Heart left ventricle (tissue), 16 donors: ENCODE data around the gene CFAP221. TPM values are rescaled to one million over a fixed set of nuclear protein-coding genes. Genes with fewer than 3 reads are reported as not detected.
A peak's percentile ranks its signal among the peaks of the same experiment; 100 is the strongest.

Source experiments
- ATAC-seq, 4 donors: fragments of 200-7000 bp; cut with Tn5 transposase; one replicate each; pipeline ENCODE4 v1.9.1; 2020 to 2022; ENCODE audit warnings: moderate library complexity in 4 of 4, mild to moderate bottlenecking in 3 of 4, moderate number of reproducible peaks in 1 of 4
- DNase-seq, 5 donors: peaks; one replicate each; pipeline ENCODE4 v3.0.0-alpha.2; 2020
- H3K27ac ChIP-seq, 12 donors: fragments of 200-600 bp; sonication (generic) in 4 of 12; one replicate each; pipeline versions ENCODE4 v1.5.0 to v1.8.0; 2016 to 2022; ENCODE audit warnings: mild to moderate bottlenecking in 2 of 12
- H3K27me3 ChIP-seq, 9 donors: fragments of 200-600 bp; sonication (generic) in 2 of 9; one replicate each; pipeline versions ENCODE4 v1.5.1 to v1.8.0; 2016 to 2022; ENCODE audit warnings: mild to moderate bottlenecking in 3 of 9
- H3K36me3 ChIP-seq, 9 donors: fragments of 200-600 bp; sonication (generic) in 2 of 9; one replicate each; pipeline versions ENCODE4 v1.5.0 to v1.8.0; 2018 to 2022; ENCODE audit warnings: mild to moderate bottlenecking in 2 of 9
- H3K4me1 ChIP-seq, 12 donors: fragments of 200-600 bp; sonication (generic) in 4 of 12; one replicate each; pipeline versions ENCODE4 v1.5.0 to v1.8.0; 2016 to 2022; ENCODE audit warnings: mild to moderate bottlenecking in 3 of 12
- H3K4me3 ChIP-seq, 12 donors: fragments of 200-600 bp; sonication (generic) in 4 of 12; one replicate each; pipeline versions ENCODE4 v1.5.0 to v1.8.0; 2017 to 2022; ENCODE audit warnings: mild to moderate bottlenecking in 9 of 12, moderate library complexity in 4 of 12
- H3K9me3 ChIP-seq, 12 donors: fragments of 200-600 bp; sonication (generic) in 4 of 12; one replicate each; pipeline versions ENCODE4 v1.5.0 to v1.8.0; 2016 to 2022; ENCODE audit warnings: mild to moderate bottlenecking in 1 of 12
- POLR2A ChIP-seq, 2 donors: fragments of 450-650 bp; IDR thresholded peaks; one replicate each; pipeline ENCODE4 v1.6.1; 2017; ENCODE audit warnings: antibody characterized with exemption in 2 of 2, mild to moderate bottlenecking in 2 of 2, moderate library complexity in 2 of 2
- WGBS, 4 donors: extraction: QIAGEN DNeasy Blood & Tissue Kit in 2 of 4; methylation state at CpG; one replicate each; pipeline versions ENCODE4 v1.1.5 to v1.1.7; 2013 to 2018; 5-methylcytosine and 5-hydroxymethylcytosine counted together
- intact Hi-C, 10 donors: fragments of 100-400 bp; cut with DNase I; formaldehyde crosslinking; loops; one replicate each; pipeline versions ENCODE4 v1.11.1 to v1.14.2; 2022
- long read RNA-seq, 3 donors: library from polyadenylated mRNA; unstranded; transcript quantifications; one replicate each; pipeline ENCODE4 v2.0.0, GENCODE V29; 2020 to 2021
- polyA plus RNA-seq, 2 donors: library from polyadenylated mRNA; stranded (reverse); fragments of 200-250 nt; gene quantifications; one replicate each; pipeline ENCODE4 v1.2.3, GENCODE V29; 2013
- total RNA-seq, 9 donors: library from RNA; depleted of rRNA in 2 of 9; stranded (reverse); fragments of >200 nt in 2 of 9; fragmentation: NEBNext Ultra II Directional in 3 of 9; extraction: Animal tissue kit (Norgen Biotek cat#: 25700) in 3 of 9; gene quantifications; one replicate each; pipeline versions ENCODE4 v1.1.0 to v1.2.4, GENCODE V29; 2016 to 2023
- TF ChIP-seq, protein P1 (sequence below), 12 donors: fragments of 200-600 bp; sonication (generic) in 4 of 12; IDR thresholded peaks; one replicate each; pipeline versions ENCODE4 v1.5.0 to v1.8.0; 2018 to 2022; ENCODE audit warnings: antibody characterized with exemption in 12 of 12, mild to moderate bottlenecking in 5 of 12
- donor health status: ischemic (EF 13 %, LVEDD 7.1; RV severe dilation, severe dysfunction).
- donor health status: healthy with polysubstance abuse.
- donor health status: DM: no; HTN: yes; CAD: no.
- donor health status: DM: no; HTN: no; CAD: no.
- donor health status: ischemic (EF 25% LVEDD 6.9; RV normal size, moderate dysfunction).
- donor health status: ischemic (EF 25% LVEDD 5.7; RV mildly dilated, moderate dysfunction).
- donor health status: healthy.
- donor health status: DM: yes; HTN: yes; CAD: no.
- donor health status: ischemic (EF 35%, LVEDD 5.7; RV mildly dilated, moderate dysfunction).
- donor health status: nonischemic (EF 11% LVEDD 7.7; RV severe dilation, severe dysfunction).
- donor health status: DM: yes; HTN: yes; CAD: no.
- donor health status: PGD.
- donor health status: ischemic (EF 29% LVEDD 5.4; RV normal size, mild dysfunction).
- donor health status: nonischemic (EF 23%, LVEDD 6.1; RV moderate dilation, normal function).

CFAP221 gene
- total RNA-seq, result 1 to 10 TPM in 6 of 9 donors, under 1 TPM in 2, not detected in 1; 0.86 to 2.2 (median 1.7) TPM
- polyA plus RNA-seq, result under 1 TPM; 0.08 to 0.18 TPM
- long read RNA-seq, donor 1, partial matches to known transcripts, result 1 of 1 reads
- long read RNA-seq, donor 1, other reads (novel, unspliced or antisense), result 0 of 1 reads
- long read RNA-seq, donor 2, partial matches to known transcripts, result 1 of 2 reads
- long read RNA-seq, donor 2, other reads (novel, unspliced or antisense), result 1 of 2 reads
- long read RNA-seq, donor 3, partial matches to known transcripts, result 0 of 1 reads
- long read RNA-seq, donor 3, other reads (novel, unspliced or antisense), result 1 of 1 reads

DNA sequence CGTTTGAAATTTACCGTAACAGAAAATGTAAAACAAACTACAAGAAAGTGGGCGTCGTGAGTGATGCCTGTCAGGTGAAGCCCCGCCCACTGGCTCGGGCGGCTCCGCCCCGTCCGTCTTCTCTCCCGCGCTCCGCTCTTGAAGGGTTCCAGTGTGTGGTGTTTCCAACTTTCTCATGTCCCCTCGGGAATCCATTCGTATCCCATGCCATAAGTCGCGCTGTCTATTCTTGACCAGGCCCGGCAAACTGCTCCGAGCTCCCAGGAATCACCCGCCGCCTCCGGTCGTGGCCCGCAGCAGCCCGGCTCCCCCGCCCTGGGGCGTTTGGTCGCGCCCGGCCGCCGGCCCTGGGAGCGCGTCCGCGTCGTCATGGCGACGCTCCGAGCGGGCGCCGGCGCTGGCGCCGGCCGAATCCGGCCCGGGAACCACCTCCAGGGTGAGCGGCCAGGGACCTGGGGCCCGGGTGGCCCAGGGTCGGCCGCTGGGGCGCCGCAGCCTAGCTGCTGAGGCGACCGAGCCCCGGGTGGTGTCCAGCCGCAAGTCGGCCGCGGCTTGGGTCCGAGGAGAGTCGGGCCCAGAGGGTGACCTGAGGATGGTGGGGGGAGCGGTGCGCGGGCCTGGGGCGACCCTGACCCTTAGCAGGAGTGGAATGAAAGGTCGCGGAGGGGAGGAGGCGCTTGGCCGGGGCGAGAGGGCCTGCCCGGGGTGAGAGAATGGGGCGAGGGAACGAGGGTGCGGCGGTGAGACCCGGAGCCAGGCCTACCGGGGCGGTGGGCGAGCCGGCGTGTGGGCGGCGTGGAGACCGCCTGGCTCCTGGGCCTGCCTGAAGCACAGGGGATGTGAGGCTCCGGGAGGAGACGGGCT, at the start of gene CFAP221:
Gene CFAP221, plus strand, starts transcription at position 375 of the 864 bp plus-strand sequence. CDS start 1,683 bp downstream, outside the sequence.
- WGBS, 4 donors, result 1 to 7% (median 2%) methylated on average over 43 to 89 of the region's 89 CpGs
- Histone ChIP-seq H3K27ac (peak within 1 kb of the TSS in 6 of 12 donors; percentile 31 to 62 (median 40)), H3K4me1 (peaks cover 0 to 7% (median 3%) of the 10 kb centered on the region in 12 donors), H3K27me3 (peaks cover 0 to 41% (median 4%) of the 10 kb centered on the region in 9 donors), H3K9me3 (no peaks in the 10 kb centered on the region), H3K36me3 (no peaks in the 10 kb centered on the region), H3K4me3 (peak within 1 kb of the TSS; percentile 41 to 86 (median 64))
- TF ChIP-seq, protein P1, sequence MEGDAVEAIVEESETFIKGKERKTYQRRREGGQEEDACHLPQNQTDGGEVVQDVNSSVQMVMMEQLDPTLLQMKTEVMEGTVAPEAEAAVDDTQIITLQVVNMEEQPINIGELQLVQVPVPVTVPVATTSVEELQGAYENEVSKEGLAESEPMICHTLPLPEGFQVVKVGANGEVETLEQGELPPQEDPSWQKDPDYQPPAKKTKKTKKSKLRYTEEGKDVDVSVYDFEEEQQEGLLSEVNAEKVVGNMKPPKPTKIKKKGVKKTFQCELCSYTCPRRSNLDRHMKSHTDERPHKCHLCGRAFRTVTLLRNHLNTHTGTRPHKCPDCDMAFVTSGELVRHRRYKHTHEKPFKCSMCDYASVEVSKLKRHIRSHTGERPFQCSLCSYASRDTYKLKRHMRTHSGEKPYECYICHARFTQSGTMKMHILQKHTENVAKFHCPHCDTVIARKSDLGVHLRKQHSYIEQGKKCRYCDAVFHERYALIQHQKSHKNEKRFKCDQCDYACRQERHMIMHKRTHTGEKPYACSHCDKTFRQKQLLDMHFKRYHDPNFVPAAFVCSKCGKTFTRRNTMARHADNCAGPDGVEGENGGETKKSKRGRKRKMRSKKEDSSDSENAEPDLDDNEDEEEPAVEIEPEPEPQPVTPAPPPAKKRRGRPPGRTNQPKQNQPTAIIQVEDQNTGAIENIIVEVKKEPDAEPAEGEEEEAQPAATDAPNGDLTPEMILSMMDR (IDR thresholded peaks at IDR 0.05), result no peak
- TF ChIP-seq POLR2A (IDR thresholded peaks at IDR 0.05), result no peak
- intact Hi-C loops, result no loop called here
- ATAC-seq (peak; percentile 80 to 98 (median 95)), DNase-seq (peak; percentile 67 to 79 (median 77))

DNA sequence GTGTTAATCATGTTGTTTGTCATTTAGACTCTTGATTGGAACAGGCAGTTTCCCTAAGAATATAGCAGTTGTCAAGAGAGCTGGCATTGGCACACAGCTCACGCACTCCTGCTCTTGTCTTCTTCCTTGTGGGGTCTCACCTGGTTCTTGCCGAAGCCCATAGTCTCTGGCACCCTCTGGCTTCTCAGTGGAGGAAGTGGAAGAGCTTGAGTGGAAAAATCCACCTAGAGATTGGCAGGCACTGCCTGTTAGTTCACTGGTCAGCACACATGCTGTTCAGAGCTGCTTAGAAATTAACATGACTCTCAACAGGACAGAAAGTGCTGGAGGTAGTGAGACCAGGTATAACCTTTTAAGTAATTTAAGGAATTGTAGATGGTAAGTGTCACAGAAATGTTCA, 48.3 kb upstream of the CFAP221 start:
- DNase-seq, result no peak
- Histone ChIP-seq H3K36me3 (no peaks in the 10 kb centered on the region), H3K27ac (peak overlapping the region in 1 of 12 donors; percentile 29), H3K27me3 (peaks cover 0 to 4% (median 0%) of the 10 kb centered on the region in 9 donors), H3K4me1 (peaks cover 0 to 15% (median 5%) of the 10 kb centered on the region in 12 donors), H3K9me3 (peaks cover 0 to 33% (median 3%) of the 10 kb centered on the region in 12 donors), H3K4me3 (no peak overlapping the region)
- intact Hi-C loops, result no loop called here
- ATAC-seq, result peak in 3 of 4 donors; percentile 57 to 79 (median 72)
- 46 to 59% (median 53%) methylated on average over 2 of the region's 2 CpGs for WGBS, 4 donors
- TF ChIP-seq, protein P1 (IDR thresholded peaks at IDR 0.05), result peak in 10 of 12 donors; percentile 11 to 47 (median 34)
- TF ChIP-seq POLR2A (IDR thresholded peaks at IDR 0.05), result no peak

DNA sequence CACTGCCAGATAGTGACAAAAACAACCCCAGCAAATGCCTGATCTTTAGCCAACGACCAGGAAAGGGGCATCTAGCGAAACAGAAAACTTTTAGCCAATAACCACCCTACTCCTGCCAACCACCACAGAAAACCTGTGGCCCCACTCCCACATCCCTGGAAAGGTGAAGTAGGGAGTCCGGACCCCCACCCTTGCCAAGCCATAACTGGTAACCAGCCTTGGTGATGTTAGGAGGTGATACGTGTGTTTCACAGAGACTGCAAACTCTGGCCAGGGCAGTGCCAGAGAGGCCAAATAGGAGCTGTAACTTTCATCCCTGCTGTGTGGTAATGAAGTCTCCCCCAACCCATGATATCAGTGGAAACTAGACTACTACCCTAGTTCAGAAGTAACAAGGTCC, 47.6 kb upstream of the CFAP221 start:
- H3K27ac ChIP-seq, result no peak overlapping the region
- DNase-seq (no peak), ATAC-seq (peak in 1 of 4 donors; percentile 22)
- H3K4me3 ChIP-seq, result no peak overlapping the region
- H3K36me3 ChIP-seq, result no peaks in the 10 kb centered on the region
- intact Hi-C loops, result no loop called here
- peaks cover 0 to 4% (median 0%) of the 10 kb centered on the region in 9 donors for H3K27me3 ChIP-seq
- WGBS, 4 donors, result 70 to 78% (median 74%) methylated on average over 4 of the region's 4 CpGs
- peaks cover 0 to 40% (median 3%) of the 10 kb centered on the region in 12 donors for H3K9me3 ChIP-seq
- no peak for TF ChIP-seq POLR2A (IDR thresholded peaks at IDR 0.05)
- TF ChIP-seq, protein P1 (IDR thresholded peaks at IDR 0.05), result no peak
- peaks cover 0 to 11% (median 5%) of the 10 kb centered on the region in 12 donors for H3K4me1 ChIP-seq

DNA sequence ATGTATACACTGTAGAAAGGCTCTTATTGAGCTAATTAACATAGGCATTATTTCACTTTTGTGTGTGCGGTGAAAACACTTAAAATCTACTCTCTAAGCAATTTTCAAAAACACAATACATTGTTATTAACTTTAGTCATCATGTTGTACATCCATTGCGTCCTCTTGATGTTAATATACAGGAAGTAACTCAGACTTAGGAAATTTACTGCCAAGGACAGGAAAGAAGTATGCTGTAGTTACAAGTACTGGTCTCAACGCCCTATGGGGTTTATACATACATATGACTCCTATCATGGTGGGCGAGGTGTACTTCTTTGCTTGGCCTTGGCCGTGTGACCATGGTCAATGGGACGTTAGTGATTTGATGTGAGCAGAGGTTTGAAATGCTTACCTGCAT, 35.5 kb upstream of the CFAP221 start:
- intact Hi-C loops, result no loop called here
- ATAC-seq, result no peak

More for the DNA sequence above, 35.5 kb upstream of the CFAP221 start:
- H3K27me3 ChIP-seq, result peaks cover 0 to 6% (median 0%) of the 10 kb centered on the region in 9 donors
- peaks cover 0 to 1% (median 0%) of the 10 kb centered on the region in 12 donors for H3K9me3 ChIP-seq
- no peak overlapping the region for H3K27ac ChIP-seq
- no peak for DNase-seq
- H3K4me1 ChIP-seq, result no peaks in the 10 kb centered on the region
- TF ChIP-seq, protein P1 (IDR thresholded peaks at IDR 0.05), result no peak
- no peak for TF ChIP-seq POLR2A (IDR thresholded peaks at IDR 0.05)
- H3K4me3 ChIP-seq, result no peak overlapping the region
- 71 to 77% (median 74%) methylated on average over 6 of the region's 6 CpGs for WGBS, 4 donors
- H3K36me3 ChIP-seq, result no peaks in the 10 kb centered on the region
